Renal cortical epithelial cell (primary cell): ENCODE data around the gene POLR3A. TPM values are rescaled to one million over a fixed set of nuclear protein-coding genes. Genes with fewer than 3 reads are reported as not detected.

Experiments used
- DNase-seq: peaks from one replicate; pipeline ENCODE4 v3.0.0-alpha.2; 2011; ENCODE audit warnings: low read depth
- total RNA-seq: library from RNA; depleted of rRNA; stranded (reverse); fragments of >200 nt; gene quantifications from 2 replicates; pipeline ENCODE4 v1.2.3, GENCODE V29; 2014

Gene POLR3A
- total RNA-seq, 1 donor from 2014 or later: 17.6 TPM

DNA sequence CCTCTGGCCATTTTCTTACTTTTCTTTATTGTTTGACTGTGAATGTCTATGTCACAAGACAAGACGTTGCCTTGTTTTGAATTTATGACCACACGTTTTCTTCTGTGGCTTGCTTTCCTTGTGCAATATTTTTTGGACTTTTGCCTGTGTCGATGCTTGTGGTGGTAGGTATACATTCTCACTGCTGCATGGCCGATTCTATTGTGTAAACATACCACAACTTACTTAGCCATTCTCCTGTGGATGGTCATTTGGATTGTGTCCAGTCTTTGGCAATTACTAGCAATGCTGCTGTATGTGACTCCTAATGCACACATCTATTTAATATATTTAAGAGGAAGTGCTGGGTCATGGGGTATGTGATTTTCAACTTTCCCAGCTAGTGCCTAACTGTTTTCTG lies 84.8 kb downstream of the POLR3A start:
- DNase-seq: peak; percentile 91

DNA sequence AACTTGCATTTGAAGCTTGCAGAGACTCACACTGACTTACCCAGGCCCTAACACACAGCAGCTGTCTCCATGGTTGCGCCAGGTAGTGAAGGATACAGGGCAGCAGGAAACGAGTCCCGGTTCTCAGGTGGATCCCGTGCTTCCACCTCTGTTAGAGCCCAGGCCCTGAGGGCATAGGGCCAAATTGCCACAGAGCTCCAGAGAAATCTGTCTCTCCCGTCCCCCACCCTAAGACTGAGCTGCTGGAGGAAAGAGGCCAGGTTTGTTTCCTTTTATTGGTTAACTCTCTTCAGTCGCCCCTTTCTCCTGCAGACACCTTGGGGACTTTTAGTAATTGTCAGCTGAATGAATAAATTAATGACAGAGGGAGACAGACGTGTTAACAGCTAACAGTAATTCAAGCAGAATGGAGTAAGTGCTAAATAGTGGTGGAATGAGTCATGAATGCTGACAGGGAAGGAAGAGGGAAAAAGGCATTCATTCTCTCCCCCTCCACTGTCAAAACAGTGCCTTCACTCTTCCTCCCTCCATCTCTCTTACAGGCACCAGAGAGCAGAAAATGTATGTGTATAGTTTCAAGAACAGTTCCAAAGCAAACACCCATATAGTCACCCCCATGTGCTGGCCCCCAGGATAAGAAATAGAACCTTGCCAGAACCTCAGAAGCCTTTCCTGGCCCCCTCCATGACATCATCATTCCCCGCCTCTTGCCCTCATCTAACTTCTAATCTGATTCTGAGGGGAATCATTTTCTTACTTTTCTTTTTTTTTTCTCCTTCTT lies 86.0 kb downstream of the POLR3A start:
- peak; percentile 97 for DNase-seq

DNA sequence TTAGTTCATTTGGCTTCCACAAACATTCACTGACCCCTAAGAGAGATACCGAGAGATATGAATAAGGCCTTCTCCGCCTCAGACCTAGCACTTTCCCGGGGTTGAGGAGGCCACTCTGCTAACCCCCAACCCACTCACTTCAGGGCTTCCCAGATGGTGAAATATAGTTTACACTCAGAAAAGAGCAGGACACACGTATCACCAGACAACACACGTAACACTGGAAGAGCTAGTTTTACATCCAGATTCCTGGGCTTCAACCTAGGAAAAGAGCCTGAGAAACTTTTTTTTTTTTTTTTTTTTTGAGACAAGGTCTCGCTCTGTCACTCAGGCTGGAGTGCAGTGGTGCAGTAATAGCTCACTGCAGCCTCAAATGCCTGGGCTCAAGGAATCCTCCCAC lies 87.5 kb downstream of the POLR3A start:
- DNase-seq: no peak

DNA sequence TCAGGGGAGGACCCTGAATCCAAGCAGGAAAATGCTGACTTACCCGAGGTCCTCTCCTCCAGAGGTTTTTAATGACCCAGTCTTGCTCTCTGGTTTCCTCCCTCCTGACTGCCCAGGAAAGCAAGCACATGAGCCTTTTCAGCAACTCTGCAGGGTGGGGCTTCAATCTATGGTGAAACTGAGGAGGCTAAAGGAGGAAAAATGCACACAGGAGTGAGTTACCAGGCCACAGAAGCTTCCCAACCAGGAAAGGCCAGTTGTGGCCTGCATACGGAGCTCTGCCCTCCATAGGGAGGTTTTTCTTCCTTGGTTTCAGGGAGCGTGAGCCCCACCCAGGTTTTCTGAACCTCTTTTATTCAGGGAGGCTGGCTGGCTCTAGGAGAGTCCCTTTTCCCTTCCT lies 88.7 kb downstream of the POLR3A start:
- DNase-seq: no peak

DNA sequence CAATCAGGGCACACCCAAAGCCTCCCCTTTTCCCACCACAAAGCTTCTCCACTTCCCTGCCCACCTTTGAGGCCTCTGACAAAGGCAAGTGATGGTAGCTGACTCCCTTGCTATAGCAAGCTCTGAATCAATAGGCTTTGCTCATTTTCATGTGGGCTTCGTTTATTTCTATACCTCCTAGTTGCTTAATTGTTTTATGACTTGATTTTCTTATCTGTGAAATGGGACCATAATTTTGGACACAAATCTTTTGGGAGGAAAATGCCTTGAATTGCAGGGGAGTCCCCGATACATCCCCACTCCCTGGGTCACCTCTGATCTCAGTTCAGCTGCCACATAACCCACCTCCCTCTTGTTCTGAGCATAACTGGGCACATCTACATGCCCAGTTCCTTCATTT lies 89.1 kb downstream of the POLR3A start:
- no peak for DNase-seq

DNA sequence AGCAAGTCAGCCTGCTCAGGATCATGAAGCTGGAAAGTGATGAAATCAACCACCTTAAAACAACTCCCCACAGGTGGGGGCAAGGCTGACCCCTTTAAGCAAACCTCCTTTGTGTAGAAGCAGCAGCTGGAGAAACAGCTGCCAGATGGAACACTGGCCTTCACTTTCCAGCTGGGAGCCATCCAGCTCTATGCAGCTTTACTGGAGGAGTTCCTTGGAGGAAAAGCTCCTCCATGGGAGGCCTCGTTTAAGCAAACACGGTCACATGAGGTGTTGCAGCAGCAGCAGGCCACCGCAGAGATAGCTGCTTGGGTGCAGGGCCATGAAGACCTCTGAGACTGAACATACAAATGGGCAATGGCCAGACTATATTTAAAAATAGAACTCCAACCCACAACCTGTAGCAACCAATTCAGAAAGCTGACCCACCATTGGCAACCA lies 89.7 kb downstream of the POLR3A start:
- DNase-seq: no peak

DNA sequence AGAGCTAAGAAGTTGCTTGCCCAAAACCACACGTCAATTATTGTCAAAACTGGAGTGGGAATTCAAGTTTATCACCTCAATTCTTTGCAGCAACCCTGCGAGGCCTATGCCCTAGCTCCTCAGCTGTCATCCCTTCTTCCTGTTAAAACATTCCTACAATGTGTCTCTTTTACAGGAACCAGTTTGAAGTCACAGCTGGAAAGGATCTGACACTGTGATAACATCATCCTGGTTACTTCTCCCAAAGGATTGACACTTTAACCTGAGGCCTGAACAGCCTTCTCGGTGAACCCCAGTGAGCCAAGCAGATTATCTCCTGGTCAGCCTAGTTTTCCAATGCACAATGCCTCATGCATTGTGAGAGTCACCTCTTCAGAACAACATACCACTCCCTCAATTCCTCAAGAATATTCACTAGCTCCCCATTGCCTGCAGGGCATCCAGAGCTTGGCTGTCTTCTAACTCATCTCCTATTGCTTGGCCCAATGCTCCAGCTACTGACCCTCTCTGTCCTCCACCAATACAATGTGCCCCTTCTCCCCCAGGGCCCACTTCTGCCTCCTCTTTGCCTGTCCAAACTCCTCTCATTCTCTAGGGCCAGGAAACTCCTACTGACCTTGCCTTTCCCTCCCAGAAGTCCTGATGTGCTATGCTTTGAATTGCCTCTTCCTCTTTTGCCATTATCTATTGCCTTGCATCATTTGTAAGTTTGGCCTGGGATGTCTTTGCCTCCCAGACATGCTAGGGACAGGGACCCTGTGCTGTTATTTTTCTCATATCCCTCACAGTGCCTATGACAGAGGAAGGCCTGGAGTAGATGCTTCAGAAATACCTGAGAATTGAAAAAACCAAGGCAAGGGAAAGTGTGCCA lies 92.4 kb downstream of the POLR3A start:
- DNase-seq: no peak

DNA sequence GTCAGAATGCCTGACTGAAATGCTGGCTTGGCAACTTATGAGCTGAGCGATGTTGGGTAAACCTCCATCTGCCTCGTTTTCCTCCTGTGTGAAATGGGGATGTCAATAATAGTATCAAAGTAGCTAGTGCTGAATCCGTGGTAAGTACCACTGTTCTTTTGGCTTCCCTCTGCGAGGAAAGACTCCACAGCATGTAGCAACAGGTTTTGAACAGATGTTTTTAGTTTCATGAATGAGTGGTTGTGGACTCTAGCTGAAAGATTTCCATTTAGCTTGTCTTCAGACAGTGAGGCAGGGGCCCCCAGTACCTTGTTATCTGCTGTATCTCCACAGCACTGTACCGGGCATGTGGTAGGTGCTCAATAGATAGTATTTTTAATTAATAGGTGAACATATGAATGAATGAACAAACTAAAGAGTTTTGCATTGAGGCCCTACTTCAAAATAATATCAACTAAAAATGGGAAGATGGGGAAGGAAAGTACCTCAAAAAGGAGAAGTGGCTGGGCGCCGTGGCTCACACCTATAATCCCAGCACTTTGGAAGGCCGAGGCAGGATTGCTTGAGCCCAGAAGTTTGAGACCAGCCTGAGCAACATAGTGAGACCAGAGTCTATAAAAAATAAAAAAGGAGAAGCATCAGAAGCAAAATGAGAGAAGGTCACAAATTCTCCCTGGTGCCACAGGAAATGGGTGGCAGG lies 97.1 kb downstream of the POLR3A start:
- DNase-seq: no peak

DNA sequence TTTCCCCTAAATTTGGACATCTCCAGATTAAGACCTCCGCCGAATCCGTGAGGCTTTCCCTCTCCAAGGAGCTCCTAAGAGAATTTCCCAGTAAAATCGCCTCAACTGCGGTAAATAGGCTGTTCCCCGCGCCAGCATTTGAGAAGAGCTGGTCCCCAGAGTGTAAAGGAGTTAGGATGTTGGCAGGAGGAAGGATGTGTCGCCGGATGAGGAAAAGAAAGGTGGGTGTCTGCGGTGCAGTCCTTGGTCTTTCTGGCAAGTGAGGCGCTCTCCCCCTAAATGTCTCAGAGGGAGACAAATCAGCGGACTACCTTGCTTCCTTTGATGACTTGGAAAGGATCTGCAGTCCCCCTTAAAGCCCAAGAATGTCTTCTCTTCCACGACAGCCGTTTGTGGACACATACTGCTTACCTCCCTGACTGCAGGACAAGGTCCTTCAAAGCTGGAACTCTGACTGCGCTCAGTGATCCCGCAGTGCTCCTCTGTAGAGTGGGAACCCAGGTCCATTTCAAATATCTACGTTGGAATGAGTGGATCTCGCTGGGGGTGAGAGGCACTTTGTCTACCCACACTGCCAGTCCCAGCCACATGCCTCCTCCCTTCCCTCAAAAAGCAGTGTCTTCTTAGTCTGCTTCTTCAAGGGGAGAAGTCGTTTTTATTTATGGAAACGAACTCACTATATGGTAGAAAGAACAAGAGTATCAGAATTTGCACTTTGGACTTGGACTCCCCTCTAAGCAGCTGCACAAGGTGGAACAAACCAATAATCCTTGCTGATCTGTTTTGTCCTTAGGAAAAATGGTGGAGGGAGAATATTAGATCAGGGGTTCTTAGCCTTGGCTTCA lies 101.7 kb downstream of the POLR3A start:
- DNase-seq: no peak

DNA sequence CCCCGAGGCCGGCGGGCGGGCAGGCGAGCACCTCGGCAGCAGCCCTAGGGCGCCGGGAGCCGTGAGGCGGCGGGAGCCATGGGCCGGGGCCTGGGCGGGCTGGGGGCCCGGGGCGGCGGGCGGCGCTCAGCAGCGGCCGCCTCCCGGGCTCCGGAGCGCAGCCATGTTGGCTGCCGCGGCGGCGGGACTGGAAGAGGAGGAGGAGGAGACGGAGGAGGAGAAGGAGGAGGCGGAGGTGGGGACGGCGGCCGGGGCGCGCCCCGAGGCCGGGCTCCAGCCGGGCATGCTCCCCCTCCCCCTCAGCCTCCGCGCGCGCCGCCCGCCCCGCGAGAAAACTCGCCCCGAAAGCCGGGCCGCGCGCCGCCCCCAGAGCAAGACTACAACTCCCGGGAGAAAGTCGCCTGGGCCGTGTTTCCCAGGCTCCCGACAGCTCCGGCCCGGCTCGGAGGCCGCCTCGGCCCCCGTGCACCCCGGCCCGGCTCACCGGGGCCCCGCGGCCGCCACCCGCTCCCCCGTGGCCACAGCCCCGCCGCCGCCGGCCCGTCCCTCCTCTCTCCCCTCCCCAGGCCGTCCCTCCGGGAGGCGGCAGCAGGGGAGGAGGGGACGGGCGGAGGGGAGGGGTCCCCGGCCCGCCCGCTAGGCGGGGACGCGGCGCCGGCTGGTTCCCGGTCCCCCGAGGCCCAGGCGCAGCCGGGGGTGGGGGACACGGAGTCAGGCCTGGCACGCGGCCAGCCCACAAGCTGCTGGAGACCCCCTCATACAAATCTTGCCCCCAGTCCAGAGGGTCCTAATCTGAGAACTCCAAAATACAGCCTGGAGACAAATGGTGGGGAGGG lies 102.5 kb downstream of the POLR3A start, which contains the start of gene DLG5:
TSS of gene DLG5 (minus strand) at position 190 of the 836 bp plus-strand sequence. CDS start 235 bp downstream, outside the sequence.
- DNase-seq: no peak

DNA sequence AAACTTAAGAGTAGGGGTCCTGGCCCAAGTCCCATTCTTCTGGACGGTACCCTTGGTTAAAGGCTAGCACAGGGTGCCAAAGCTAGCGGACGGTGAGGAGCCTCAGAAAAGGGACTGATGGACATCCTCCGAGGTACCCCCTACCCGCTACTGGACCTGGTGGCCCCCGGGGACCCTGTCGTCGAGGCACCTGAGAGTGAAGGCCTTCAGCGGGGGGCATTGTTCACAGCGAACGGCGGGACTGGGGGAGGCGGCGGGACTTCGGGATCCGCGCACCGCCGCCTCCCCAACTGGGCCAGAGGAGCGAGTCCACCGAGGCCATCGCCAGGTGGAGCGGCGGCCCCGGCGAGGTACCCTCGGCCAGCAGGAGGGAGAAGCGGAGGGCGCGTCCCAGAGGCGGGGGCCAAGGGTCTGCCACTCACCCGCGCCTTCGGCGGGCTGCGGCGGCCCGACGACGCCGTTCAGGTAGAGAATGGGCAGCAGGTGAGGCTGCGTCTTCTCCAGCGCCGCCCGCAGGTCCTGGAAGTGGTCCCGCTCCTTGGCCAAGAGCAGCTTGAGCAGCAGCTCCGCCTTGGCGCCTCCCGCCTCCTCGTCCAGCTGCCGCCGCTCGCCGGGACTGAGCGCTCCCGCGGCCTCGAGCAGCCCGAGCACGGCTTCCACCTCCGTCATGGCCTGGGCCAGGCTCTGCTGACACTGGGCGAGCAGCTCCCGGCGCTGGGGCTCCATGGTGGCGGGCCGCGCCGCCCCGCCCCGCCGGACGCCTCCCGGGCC lies 103.3 kb downstream of the POLR3A start:
- no peak for DNase-seq

DNA sequence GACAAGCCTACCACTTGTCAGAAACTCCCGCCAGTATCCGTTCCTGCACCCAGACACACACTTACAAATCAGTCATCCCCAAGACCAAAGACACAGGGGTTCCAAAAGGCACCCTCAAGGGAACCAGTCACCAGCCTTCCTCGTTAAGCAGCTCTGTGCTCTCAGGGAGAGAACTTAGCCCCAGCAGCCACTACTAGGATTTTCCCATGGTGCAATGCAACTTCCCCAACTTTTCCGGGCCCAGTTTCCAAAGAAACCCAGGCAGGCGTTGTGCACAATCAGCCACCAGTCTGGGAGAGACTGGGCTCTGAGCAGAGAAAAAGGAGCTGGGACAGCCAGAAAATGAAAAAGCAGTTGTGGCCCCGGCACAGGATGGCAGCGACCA lies 103.9 kb downstream of the POLR3A start:
- DNase-seq: no peak

DNA sequence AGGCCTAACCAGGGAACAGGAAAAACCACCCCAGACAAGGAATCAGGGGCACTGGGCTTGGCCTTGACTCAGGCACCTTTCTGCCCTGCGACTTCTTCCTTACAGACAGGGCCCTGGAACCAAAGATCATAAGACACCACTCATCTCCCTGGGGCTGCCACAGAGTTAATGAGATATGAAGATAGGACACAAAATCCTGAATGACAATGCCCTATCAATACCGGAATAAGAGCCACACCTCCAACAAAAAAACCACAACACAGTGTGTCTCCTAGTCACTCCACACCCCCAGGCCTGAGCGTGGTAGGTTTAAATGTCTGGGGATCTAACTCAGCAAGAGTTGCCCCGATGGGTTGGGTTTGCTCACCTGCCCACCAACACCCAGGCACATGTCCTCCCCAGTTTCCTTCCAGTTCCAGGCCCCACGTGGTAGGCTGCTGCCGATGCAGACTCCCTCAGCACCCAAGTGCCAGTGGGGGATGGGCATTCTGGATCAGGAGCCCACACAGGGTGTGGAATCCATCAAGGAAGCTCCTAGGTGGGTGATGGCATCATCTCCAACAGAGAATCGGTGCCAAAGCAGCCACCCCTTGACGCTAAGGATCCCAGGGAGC lies 106.6 kb downstream of the POLR3A start:
- DNase-seq: no peak

DNA sequence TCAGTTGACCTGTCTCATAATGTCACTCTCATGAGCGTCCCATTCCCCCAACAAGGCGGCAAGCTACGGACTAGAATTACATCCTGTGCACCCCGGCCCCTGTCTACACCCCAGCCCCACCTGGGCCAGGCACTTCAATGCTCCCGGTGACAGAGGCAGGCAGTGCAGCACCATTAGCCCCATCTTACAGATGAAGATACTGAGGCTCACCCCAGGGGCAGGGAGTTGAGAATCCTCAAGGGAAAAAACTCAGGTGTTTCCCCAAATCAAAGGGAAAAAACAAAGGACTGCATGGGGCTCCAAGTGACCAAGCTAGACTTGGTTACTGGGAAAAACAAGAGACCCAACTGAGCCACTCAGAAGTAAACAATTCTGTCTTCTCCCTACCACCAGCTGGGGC lies 107.3 kb downstream of the POLR3A start:
- no peak for DNase-seq

DNA sequence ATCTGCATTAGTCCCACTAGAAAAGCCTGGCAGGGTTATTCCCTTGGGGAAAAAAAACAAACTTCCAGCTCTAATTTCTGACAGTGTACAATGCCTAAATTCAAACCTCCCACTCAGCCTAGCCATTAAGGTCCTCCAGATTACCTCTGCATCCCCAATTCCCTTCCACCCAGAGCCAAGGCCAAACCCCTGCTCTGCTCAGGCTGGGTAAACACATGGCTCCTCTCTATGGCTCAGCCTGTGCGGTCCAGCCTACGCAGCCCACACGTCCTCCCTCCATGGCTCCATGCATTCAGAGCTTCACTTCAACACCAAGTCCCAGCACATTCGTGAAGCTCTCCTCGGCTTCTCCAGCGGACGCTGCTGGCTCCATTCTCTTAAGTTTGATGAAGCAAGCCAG lies 107.9 kb downstream of the POLR3A start:
- DNase-seq: no peak

DNA sequence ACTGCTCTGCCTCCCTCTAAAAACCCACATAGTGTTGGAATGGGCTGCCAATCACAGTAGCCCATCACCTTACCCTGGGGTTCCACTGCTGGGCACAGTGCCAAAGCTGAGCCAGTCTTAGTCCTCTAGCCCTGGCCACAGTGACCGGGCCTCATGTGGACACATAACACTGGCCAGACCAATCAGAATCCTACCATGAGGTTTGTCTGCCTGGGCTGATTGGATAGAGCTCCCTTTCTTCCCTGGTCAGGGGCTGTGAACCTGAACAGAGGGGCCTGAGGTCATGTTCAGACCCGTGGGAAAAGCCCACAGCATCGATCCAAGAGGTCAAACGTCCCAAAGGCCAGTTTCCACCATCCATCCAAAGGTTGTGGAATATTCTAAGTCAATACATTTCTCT lies 108.8 kb downstream of the POLR3A start:
- no peak for DNase-seq

DNA sequence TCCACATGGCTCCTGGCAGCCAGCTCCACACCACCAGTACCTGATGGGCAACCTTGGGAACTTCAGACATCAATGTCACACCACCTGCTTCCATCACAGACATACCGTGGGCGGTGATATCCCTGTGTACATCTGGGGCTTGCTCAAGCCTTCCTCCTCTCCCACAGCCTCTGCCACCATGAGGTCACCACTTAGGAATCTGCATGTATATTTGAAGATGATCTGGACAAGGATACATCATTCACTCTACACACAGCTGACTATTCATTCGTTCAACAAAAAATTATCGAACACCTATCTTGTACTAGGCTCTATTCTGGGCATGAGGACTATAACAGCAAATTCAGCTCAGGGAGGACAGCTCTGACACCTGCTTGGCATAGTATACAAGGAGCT lies 109.6 kb downstream of the POLR3A start:
- peak; percentile 43 for DNase-seq
